Right cardiac atrium (tissue), 5 donors: Measurements from ENCODE around the gene RAP1B. TPM values are rescaled to one million over a fixed set of nuclear protein-coding genes. Genes with fewer than 3 reads are reported as not detected.

ENCODE experiments used
- ATAC-seq, 2 donors: fragments of 200-7000 bp; cut with Tn5 transposase; one replicate each; pipeline versions ENCODE4 v1.8.0 to v1.9.1; 2020; ENCODE audit warnings: moderate library complexity in 2 of 2, mild to moderate bottlenecking in 1 of 2
- DNase-seq, 3 donors: peaks; one replicate each; pipeline ENCODE4 v3.0.0-alpha.2; 2020
- H3K27ac ChIP-seq: one replicate; pipeline ENCODE4 v1.5.1; 2013; ENCODE audit warnings: mild to moderate bottlenecking, low read length, control low read depth, moderate library complexity
- H3K27me3 ChIP-seq: one replicate; pipeline ENCODE4 v1.6.1; 2013; ENCODE audit not compliant: control insufficient read depth, insufficient read depth
- H3K4me1 ChIP-seq: one replicate; pipeline ENCODE4 v1.6.1; 2013; ENCODE audit warnings: low read length; ENCODE audit not compliant: control insufficient read depth, insufficient read depth
- H3K4me3 ChIP-seq: one replicate; pipeline ENCODE4 v1.5.1; 2013; ENCODE audit warnings: low read length, control low read depth
- H3K9me3 ChIP-seq: one replicate; pipeline ENCODE4 v1.6.1; 2013; ENCODE audit warnings: low read length; ENCODE audit not compliant: control insufficient read depth
- WGBS: extraction: QIAGEN DNeasy Blood & Tissue Kit; methylation state at CpG from one replicate; pipeline ENCODE4 v1.1.7; 2013; 5-methylcytosine and 5-hydroxymethylcytosine counted together
- intact Hi-C, 4 donors: fragments of 100-400 bp; cut with DNase I; formaldehyde crosslinking; loops; one replicate each; pipeline versions ENCODE4 v1.11.0 to v1.14.0; 2022 to 2023
- polyA plus RNA-seq: library from polyadenylated mRNA; stranded (reverse); fragments of 200-250 nt; gene quantifications from one replicate; pipeline ENCODE4 v1.2.3, GENCODE V29; 2013
- total RNA-seq, 4 donors: library from RNA; stranded (reverse); fragmentation: NEBNext Ultra II Directional; extraction: Animal tissue kit (Norgen Biotek cat#: 25700); gene quantifications; one replicate each; pipeline ENCODE4 v1.2.1, GENCODE V29; 2021
- donor health status: healthy with polysubstance abuse.
- donor health status: DM: no; HTN: yes; CAD: no.
- donor health status: DM: no; HTN: no; CAD: no.
- donor health status: DM: no; HTN: yes; CAD: no; lungs with severe emphysema.
- donor health status: DM: yes; HTN: yes; CAD: no.

The RAP1B gene
- total and polyA plus RNA-seq, 5 donors, result 47.6 to 87.5 (median 68.6) TPM

DNA sequence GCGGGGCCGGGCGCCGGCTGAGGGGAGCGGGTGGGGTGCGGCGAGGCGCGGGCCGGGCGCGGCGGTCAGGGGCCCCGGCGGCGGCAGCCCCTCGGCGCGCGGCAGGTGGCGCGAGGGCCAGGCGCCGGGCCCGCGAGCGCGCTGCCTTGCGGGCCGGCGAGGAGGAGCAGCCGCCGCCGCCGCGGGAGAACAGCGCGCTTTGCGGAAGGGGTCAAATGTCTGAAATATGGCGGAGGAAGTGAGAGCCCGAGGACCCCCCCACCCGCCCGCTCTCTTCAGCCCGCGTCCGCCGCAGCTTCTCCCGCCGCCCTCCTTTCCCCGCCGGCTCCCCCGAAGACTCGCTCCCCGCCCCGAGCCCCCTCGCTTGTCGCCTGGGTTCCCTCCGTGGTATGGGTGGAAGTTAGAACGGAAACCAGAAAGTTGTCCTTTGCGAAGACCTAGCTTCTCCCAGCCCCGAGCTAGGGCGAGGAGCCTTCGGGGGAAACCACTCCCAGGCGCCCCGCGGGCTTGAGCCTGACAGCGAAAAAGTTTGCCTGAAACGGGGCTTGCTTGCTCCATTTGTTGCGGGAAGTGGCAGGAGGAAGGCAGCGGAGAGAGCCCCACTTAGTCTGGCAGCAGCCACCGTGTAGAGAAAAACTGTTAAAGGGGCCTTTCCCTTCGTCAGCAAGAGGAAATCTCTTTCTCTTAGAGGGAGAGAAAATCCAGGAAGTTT is 551 bp downstream of the RAP1B start:
- intact Hi-C loops, result loop anchor here in 3 of 4 donors (5.0 to 10.0 kb wide), 4 partner anchors 76 to 249 kb away; partner anchors contain the start of gene NUP107 (in 1 of the 3)
- Histone ChIP-seq H3K27ac (peak overlapping the region; percentile 92), H3K27me3 (no peaks in the 10 kb centered on the region), H3K9me3 (no peaks in the 10 kb centered on the region), H3K4me3 (peak overlapping the region; percentile 88), H3K4me1 (peaks cover 8% of the 10 kb centered on the region)
- DNase-seq (peak; percentile 80 to 89 (median 84)), ATAC-seq (peak; percentile 58 to 66)
- under 1% methylated on average over 72 of the region's 72 CpGs for WGBS

DNA sequence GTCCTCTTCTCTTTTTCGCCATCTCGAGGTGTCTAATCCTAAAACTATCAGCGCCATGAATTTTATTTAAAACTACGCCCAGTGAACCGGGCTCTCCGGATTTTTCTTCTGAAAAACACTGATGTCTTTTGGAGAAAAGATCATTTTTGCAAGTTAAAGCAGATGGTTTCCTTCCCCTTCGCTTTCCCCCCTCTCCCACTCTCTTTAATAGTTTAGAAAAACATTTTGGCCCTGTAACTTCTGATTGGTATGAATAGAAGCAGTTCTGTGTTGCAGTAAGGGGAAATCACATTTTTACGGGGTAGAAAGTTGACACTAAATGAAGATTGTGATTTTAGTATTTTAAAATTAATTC is 1.1 kb downstream of the RAP1B start:
- intact Hi-C loops, result loop anchor here in 3 of 4 donors (5.0 to 10.0 kb wide), 4 partner anchors 76 to 249 kb away; partner anchors contain the start of gene NUP107 (in 1 of the 3)
- under 1% methylated on average over 8 of the region's 8 CpGs for WGBS
- Histone ChIP-seq H3K4me1 (peaks cover 10% of the 10 kb centered on the region), H3K27ac (peak overlapping the region; percentile 92), H3K9me3 (no peaks in the 10 kb centered on the region), H3K27me3 (no peaks in the 10 kb centered on the region), H3K4me3 (peak overlapping the region; percentile 88)
- no peak for DNase-seq
- no peak for ATAC-seq

DNA sequence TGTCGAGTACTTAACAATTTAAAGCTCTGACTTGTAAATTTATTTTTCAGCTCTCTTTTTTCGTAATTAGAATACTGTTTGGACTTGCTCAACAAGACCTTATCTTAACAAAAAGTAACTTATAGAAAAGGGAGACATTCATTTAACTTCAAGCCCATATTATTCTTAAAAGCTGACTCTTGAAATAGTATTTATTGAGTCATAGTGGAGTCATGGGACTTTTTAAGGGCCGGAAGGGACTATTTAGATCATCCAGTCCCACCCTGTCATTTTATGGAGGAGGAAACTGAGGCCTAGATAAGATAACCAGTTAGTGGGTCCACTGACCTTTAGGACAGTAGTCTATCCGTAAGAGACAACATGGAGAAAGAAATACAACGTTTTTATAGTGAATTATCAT is 1.5 kb downstream of the RAP1B start:
- WGBS, result 1% methylated on average over 5 of the region's 5 CpGs
- H3K27ac ChIP-seq, result no peak overlapping the region
- ATAC-seq (peak in 1 of 2 donors; percentile 41), DNase-seq (no peak)
- H3K27me3 ChIP-seq, result no peaks in the 10 kb centered on the region
- H3K4me1 ChIP-seq, result peaks cover 10% of the 10 kb centered on the region
- intact Hi-C loops, result loop anchor here in 3 of 4 donors (5.0 to 10.0 kb wide), 4 partner anchors 75 to 250 kb away; partner anchors contain the start of gene NUP107 (in 1 of the 3)
- no peaks in the 10 kb centered on the region for H3K9me3 ChIP-seq
- H3K4me3 ChIP-seq, result peak overlapping the region; percentile 88

DNA sequence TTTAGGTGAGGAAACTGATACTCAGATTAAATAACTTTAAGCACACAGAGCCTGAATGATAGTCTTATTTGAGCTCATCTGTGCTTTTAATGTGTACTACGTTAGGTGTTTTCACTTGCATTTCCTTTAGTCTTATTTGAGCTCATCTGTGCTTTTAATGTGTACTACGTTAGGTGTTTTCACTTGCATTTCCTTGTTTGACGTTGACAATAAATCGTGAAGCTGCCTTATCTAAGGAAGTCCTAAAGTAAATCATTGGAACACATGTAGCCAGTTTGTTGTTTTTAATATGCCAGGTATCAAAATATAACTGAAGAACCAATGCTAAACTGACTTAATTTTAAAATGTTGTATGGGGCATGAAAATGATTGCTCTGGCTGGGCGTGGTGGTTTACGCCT is 2.0 kb downstream of the RAP1B start:
- no peaks in the 10 kb centered on the region for H3K9me3 ChIP-seq
- H3K4me1 ChIP-seq, result peaks cover 11% of the 10 kb centered on the region
- DNase-seq, result no peak
- peak overlapping the region; percentile 34 for H3K27ac ChIP-seq
- intact Hi-C loops, result loop anchor here in 3 of 4 donors (5.0 to 10.0 kb wide), 4 partner anchors 75 to 250 kb away; partner anchors contain the start of gene NUP107 (in 1 of the 3)
- H3K4me3 ChIP-seq, result peak overlapping the region; percentile 88
- 35% methylated on average over 6 of the region's 6 CpGs for WGBS
- H3K27me3 ChIP-seq, result no peaks in the 10 kb centered on the region
- ATAC-seq, result no peak

DNA sequence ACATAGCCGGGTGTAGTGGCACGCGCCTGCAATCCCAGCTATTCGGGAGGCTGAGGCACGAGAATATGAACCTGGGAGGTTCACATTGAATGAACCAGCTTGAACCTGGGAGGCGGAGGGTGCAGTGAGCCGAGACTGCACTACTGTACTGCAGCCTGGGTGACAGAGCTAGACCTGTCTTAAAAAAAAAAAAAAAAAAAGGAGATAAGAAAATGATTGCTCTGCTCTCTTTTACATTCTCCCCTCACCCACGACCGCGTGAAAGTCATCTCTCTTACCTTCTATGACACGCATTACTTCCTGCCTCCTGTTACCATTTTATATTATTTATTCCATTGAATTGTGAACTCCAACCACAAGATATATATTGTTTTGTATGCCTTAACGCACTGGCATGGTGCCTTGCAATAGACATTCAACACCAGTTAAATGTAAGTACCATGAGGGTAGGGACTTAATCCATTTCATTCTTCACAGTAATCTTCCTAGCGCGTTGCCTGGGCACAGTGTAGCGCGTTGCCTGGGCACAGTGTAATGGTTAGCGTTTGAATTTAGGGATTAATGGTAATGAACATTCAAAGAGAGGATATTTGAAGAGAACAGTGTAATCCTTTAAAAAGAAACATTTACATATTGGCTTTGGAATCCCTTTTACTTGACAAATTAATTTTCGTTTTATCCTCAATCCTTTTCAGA is 2.7 kb downstream of the RAP1B start:
- intact Hi-C loops, result loop anchor here in 3 of 4 donors (5.0 to 10.0 kb wide), 4 partner anchors 74 to 251 kb away; partner anchors contain the start of gene NUP107 (in 1 of the 3)
- Histone ChIP-seq H3K27me3 (no peaks in the 10 kb centered on the region), H3K4me1 (peaks cover 13% of the 10 kb centered on the region), H3K4me3 (peak overlapping the region; percentile 88), H3K9me3 (no peaks in the 10 kb centered on the region), H3K27ac (peak overlapping the region; percentile 34)
- DNase-seq (no peak), ATAC-seq (no peak)
- WGBS, result 77% methylated on average over 18 of the region's 18 CpGs

DNA sequence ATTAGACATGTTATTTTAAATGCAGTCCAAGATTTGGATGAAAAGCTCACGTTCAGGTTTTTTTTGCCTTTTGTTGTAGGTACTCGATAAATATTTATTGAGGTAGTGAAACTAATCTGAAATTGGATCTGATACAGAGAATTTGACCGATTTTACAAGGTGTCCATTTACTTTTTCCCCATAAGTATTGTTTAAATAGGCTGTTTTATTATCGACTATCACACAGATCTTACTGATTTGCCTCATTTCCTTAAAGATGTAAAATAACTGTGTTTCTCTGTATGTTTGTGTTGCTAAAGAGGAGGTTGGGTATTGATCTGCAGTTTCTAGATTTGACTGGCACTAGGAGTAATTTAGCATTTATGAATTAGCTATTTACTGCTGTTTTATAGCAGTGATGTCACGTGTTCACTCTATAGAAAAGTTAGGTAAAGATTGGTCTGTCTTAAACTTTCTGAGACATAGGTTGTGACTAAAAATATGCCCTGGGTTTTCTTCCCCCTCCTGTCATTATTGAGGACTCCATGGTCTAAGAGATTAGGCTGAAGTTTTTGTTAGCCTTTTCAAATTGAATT is 3.5 kb downstream of the RAP1B start:
- 60% methylated on average over 5 of the region's 5 CpGs for WGBS
- Histone ChIP-seq H3K9me3 (no peaks in the 10 kb centered on the region), H3K27me3 (no peaks in the 10 kb centered on the region), H3K27ac (no peak overlapping the region), H3K4me1 (peaks cover 14% of the 10 kb centered on the region), H3K4me3 (no peak overlapping the region)
- intact Hi-C loops, result loop anchor here in 3 of 4 donors (5.0 to 10.0 kb wide), 4 partner anchors 73 to 252 kb away; partner anchors contain the start of gene NUP107 (in 1 of the 3)
- DNase-seq, result no peak
- ATAC-seq, result no peak

DNA sequence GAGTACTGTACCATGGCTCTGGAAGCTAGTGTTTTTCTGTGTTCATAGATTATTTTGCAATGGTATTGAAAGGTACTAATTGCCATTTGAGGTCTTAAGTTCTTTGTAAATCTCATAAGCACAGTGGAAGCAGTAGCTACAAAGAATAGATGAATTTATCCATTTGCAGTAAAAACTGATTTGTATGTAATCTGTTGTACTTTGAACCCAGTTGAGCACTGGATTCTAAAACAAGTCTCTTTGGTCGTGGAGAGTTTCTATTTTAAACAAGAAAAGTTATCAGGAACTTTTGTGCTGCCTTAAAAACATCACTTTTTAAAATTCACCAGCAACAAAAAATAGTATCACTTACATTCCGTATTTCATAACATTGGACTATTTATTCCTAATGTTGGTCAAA is 4.1 kb downstream of the RAP1B start:
- H3K9me3 ChIP-seq, result no peaks in the 10 kb centered on the region
- H3K27me3 ChIP-seq, result no peaks in the 10 kb centered on the region
- WGBS, result 17% methylated on average over 2 of the region's 2 CpGs
- DNase-seq, result no peak
- no peak for ATAC-seq
- H3K4me1 ChIP-seq, result peaks cover 14% of the 10 kb centered on the region
- no peak overlapping the region for H3K27ac ChIP-seq
- intact Hi-C loops, result loop anchor here in 3 of 4 donors (5.0 to 10.0 kb wide), 4 partner anchors 73 to 252 kb away; partner anchors contain the start of gene NUP107 (in 1 of the 3)
- H3K4me3 ChIP-seq, result peak overlapping the region; percentile 26

DNA sequence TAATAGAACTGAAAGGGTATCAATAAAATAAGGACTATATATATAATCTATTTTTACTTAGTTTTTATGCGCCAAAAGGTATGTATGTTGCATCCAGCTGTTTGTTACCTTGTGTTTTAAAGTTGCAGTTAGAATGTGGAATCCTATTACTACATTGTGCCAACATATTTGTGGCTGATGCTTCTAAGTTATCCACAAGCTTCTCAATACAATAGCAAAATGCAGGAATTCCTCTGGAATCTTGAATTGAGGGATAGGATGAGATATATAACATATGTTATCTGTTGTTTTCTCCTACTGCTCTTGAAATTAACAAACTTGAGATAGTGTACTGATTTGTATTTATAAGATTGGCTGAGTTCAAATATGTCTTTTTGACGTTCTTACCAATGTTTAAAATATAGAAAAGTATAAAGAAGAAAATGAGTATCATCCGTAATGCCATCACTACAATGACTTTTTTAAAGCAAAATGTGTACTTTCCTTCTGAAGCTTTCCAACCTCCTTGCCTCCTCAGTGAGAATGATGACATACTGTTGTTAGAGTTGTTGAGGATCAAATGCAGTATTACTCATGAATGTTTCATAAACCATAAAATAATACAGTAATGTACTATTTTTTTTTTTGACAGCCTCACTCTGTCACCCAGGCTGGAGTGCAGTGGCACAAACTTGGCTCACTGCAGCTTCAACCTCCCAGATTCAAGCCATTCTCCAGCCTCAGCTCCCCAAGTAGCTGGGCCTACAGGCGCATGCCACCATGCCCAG is 6.6 kb downstream of the RAP1B start:
- no peak for ATAC-seq
- no peak overlapping the region for H3K27ac ChIP-seq
- intact Hi-C loops, result loop anchor here in 1 of 4 donors (10.0 kb wide), 1 partner anchor 253 kb away; no protein-coding TSS in a partner anchor

DNA sequence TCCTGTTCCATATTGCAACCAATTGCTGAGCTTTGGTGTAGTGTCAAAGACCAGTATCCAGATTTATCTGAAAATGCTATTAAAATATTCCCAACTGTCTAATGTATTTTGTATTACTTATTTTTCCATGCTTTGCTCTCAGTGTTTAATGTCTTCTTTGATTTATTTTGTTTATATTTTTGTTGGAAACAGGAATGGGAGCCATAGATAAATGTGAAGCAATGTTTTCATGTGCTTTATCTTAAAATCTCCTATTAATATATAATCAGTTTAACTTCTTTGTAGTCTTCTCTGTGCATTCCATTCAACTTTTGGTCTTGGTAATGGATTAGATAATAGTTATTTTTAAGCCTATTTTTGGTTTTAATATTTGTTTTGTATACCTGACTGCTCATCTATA is 8.8 kb downstream of the RAP1B start:
- peaks cover 16% of the 10 kb centered on the region for H3K4me1 ChIP-seq
- ATAC-seq, result no peak

More for the DNA sequence above, 6.6 kb downstream of the RAP1B start:
- Histone ChIP-seq H3K4me3 (no peak overlapping the region), H3K27me3 (no peaks in the 10 kb centered on the region), H3K9me3 (no peaks in the 10 kb centered on the region), H3K4me1 (peaks cover 19% of the 10 kb centered on the region)
- 73% methylated on average over 4 of the region's 4 CpGs for WGBS
- DNase-seq, result no peak

More for the DNA sequence above, 8.8 kb downstream of the RAP1B start:
- H3K4me3 ChIP-seq, result no peak overlapping the region
- no peak overlapping the region for H3K27ac ChIP-seq
- intact Hi-C loops, result loop anchor here in 1 of 4 donors (10.0 kb wide), 1 partner anchor 255 kb away; no protein-coding TSS in a partner anchor
- DNase-seq, result no peak
- H3K9me3 ChIP-seq, result no peaks in the 10 kb centered on the region
- H3K27me3 ChIP-seq, result no peaks in the 10 kb centered on the region
